ENCODE measurements around the gene LIX1. TPM values are rescaled to one million over a fixed set of nuclear protein-coding genes. Genes with fewer than 3 reads are reported as not detected.
"Not testable (repeated sequence)": the region's sequence is repeated elsewhere in the genome, so short reads cannot be mapped to it uniquely, and the experiment has no call there.

LIX1 gene
- total RNA-seq: not detected in 2 replicates

DNA sequence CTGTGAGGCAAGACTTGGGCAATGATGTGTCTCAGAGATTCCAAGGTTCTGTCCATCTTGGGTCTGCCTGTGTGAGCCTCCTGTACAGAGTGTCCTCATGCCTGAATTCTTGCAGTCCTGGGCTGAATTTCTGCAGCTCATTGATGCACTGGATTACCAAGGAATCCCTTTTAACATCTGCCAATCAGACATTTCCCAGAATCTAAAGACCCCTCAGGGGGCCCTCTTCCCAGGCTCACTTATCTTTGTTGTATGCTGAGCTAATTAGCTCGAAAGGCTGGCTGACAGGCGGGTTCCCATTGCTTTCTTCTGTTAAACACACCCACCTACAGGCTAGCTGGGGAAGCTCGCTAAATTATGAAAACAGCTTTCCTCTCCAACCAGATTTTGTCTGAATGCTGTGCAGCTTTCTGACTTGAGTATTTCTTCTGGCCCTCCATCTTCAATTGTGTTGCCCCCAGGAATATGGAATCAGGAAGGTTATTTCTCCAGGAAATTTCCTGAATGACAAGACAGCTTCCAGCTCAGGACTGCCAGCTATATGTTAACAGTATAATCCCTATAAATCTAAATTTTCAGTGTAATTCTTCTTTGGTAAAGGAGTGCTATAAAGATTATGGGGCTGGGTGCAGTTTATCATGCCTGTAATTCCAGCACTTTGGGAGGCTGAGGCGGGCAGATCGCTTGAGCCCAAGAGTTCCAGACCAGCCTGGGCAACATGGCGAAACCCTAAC, at the start of gene LIX1:
Gene LIX1 (minus strand): TSS at position 91 of the 734 bp plus-strand sequence. CDS start 35 bp downstream, at position 56.
- Mint-ChIP-seq H3K9me3 (no peaks in the 10 kb centered on the region), H3K27me3 (peaks cover 3% of the 10 kb centered on the region), H3K36me3 (ENCODE audit: low read depth) (no peaks in the 10 kb centered on the region), H3K4me3 (no peak within 1 kb of the TSS), H3K27ac (no peak within 1 kb of the TSS), H3K4me1 (no peaks in the 10 kb centered on the region)
- DNase-seq (no peak), ATAC-seq (ENCODE audit: low read depth) (peak; percentile 60)
- intact Hi-C loops (cut with micrococcal nuclease): loop anchor here (1.0 to 5.0 kb wide), 3 partner anchors 95 to 273 kb away; no protein-coding TSS in a partner anchor
- ChIA-PET CTCF (interaction anchor here (0.7 to 5.0 kb wide), 12 partner anchors 9 to 390 kb away, joined by 3 to 58 read pairs (median 4); partner anchors contain the start of gene ERAP1), POLR2A (interaction anchor here (1.0 kb wide), 1 partner anchor 207 kb away, joined by 4 read pairs; the partner anchor contains the start of gene LNPEP)
- TF ChIP-seq, protein P1, sequence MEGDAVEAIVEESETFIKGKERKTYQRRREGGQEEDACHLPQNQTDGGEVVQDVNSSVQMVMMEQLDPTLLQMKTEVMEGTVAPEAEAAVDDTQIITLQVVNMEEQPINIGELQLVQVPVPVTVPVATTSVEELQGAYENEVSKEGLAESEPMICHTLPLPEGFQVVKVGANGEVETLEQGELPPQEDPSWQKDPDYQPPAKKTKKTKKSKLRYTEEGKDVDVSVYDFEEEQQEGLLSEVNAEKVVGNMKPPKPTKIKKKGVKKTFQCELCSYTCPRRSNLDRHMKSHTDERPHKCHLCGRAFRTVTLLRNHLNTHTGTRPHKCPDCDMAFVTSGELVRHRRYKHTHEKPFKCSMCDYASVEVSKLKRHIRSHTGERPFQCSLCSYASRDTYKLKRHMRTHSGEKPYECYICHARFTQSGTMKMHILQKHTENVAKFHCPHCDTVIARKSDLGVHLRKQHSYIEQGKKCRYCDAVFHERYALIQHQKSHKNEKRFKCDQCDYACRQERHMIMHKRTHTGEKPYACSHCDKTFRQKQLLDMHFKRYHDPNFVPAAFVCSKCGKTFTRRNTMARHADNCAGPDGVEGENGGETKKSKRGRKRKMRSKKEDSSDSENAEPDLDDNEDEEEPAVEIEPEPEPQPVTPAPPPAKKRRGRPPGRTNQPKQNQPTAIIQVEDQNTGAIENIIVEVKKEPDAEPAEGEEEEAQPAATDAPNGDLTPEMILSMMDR (IDR thresholded peaks at IDR 0.05): no peak

DNA sequence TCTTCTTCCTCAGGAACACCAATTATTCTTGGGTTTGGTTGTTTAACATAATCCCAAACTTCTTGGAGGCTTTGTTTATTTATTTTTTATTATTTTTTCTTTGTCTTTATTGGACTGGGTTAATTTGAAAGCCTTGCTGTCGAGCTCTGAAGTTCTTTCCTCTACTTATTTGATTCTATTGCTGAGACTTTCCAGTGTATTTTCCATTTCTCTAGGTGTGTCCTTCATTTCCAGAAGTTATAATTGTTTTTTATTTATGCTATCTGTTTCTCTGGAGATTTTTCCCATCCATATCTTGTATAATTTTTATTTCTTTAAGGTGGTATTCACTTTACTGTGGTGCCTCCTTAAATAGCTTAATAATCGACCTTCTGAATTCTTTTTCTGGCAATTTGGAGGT, 49.5 kb upstream of the LIX1 start:
- peaks cover 12% of the 10 kb centered on the region for H3K9me3 Mint-ChIP-seq
- H3K27ac Mint-ChIP-seq: no peak overlapping the region
- CTCF ChIA-PET: no interaction called here
- peaks cover 10% of the 10 kb centered on the region for H3K36me3 Mint-ChIP-seq (ENCODE audit: low read depth)
- H3K27me3 Mint-ChIP-seq: peaks cover 4% of the 10 kb centered on the region
- H3K4me3 Mint-ChIP-seq: no peak overlapping the region
- TF ChIP-seq, protein P1 (IDR thresholded peaks at IDR 0.05): no peak
- peaks cover 18% of the 10 kb centered on the region for H3K4me1 Mint-ChIP-seq
- DNase-seq (no peak), ATAC-seq (ENCODE audit: low read depth) (no peak)
- intact Hi-C loops (cut with micrococcal nuclease): no loop called here
- POLR2A ChIA-PET: no interaction called here

DNA sequence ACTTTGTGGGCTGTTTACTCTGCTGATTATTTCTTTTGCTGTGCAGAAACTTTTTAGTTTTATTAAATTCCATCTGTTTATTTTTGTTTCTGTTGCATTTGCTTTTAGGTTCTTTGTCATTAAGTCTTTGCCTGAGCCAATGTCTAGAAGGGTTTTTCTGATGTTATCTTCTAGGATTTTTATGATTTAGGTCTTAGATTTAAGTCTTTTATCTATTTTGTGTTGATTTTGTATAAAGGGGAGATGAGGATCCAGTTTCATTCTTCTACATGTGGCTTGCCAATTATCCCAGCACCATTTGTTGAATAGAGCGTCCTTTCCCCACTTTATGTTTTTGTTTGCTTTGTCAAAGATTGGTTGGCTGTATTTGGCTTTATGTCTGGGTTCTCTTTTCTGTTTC, 47.1 kb upstream of the LIX1 start:
- Mint-ChIP-seq H3K9me3 (peaks cover 12% of the 10 kb centered on the region), H3K4me1 (peaks cover 16% of the 10 kb centered on the region)
- ATAC-seq (ENCODE audit: low read depth); H3K36me3 Mint-ChIP-seq (ENCODE audit: low read depth); H3K27me3 Mint-ChIP-seq; POLR2A ChIA-PET; DNase-seq; CTCF ChIA-PET; intact Hi-C loops (cut with micrococcal nuclease); H3K27ac Mint-ChIP-seq; H3K4me3 Mint-ChIP-seq: not testable (repeated sequence)

DNA sequence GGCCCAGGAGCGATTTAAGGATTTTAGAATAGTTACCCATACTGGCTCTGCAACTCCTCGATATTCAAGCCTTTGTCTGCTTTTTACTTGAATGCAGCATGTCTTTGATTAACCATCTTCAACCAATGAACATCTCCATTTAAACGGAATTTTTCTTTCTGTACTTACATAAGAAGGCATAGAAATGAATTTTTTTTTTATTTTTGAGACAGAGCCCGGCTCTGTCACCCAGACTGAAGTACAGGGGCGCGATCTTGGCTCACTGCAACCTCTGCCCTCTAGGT, 41.5 kb upstream of the LIX1 start:
- CTCF ChIA-PET: no interaction called here
- H3K9me3 Mint-ChIP-seq: no peaks in the 10 kb centered on the region
- H3K27ac Mint-ChIP-seq: peak overlapping the region; percentile 99
- H3K27me3 Mint-ChIP-seq: no peaks in the 10 kb centered on the region
- POLR2A ChIA-PET: interaction anchor here (0.5 to 1.1 kb wide), 10 partner anchors 47 to 1745 kb away, joined by 3 to 7 read pairs (median 4); partner anchors contain the start of genes CAST, CHD1, ERAP1 and ERAP2
- intact Hi-C loops (cut with micrococcal nuclease): loop anchor here (1.0 to 5.0 kb wide), 13 partner anchors 17 to 1843 kb away; partner anchors contain the start of genes ARSK, CAST, CHD1 and ELL2
- no peak for ATAC-seq (ENCODE audit: low read depth)
- TF ChIP-seq, protein P1 (IDR thresholded peaks at IDR 0.05): no peak
- no peak for DNase-seq
- H3K4me1 Mint-ChIP-seq: peaks cover 34% of the 10 kb centered on the region
- peak overlapping the region; percentile 96 for H3K4me3 Mint-ChIP-seq
- H3K36me3 Mint-ChIP-seq (ENCODE audit: low read depth): peaks cover 28% of the 10 kb centered on the region

DNA sequence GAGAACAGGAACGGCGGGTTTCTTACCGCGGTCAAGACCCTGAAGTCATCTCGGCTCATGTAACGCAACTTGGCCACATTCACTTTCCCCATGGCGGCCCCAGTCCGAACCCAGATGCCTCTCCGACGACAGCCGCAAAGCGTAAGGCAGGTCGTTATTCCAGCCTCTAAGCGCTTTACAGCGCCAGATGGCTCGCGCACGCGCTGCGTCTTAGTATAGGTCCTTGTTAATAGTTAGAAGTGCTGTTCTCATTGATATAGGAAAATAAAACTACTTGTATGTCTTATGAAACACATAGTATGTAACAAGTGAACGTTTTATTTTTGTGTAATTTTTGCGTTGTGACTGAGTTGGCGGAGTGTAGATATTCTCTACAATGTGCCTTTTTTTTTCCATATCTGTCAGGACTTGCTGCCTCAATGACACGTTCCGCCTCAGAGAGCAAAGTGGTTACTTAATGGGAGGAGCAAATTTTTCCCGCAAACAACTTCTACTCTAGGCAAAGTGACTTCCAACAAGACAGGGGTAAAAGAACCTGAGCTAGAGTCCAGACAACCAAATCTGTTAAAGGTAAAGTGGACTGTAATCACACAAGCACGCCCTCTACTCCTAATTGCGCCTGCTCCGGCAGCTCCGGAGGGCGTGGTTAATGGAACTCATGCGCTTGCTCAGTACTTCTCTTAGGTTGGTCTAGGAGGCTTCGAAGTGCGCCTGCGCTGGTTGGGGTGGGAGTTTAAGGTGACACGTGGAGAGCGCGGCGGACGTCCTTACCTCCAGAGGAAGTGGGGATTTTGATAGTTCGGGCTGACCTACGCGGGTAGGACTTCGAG, 40.9 kb upstream of the LIX1 start, which contains the start of gene RIOK2:
Gene RIOK2 (minus strand): TSS at position 148 of the 830 bp plus-strand sequence. CDS start 56 bp downstream, at position 92.
- H3K4me3 Mint-ChIP-seq: peak within 1 kb of the TSS; percentile 96
- no peaks in the 10 kb centered on the region for H3K27me3 Mint-ChIP-seq
- no peaks in the 10 kb centered on the region for H3K9me3 Mint-ChIP-seq
- ChIA-PET CTCF (no interaction called here), POLR2A (interaction anchor here (0.5 to 1.4 kb wide), 13 partner anchors 15 to 1746 kb away, joined by 3 to 7 read pairs (median 3); partner anchors contain the start of genes CAST, CHD1, ERAP1 and ERAP2)
- H3K4me1 Mint-ChIP-seq: peaks cover 34% of the 10 kb centered on the region
- intact Hi-C loops (cut with micrococcal nuclease): loop anchor here (1.0 to 5.0 kb wide), 13 partner anchors 16 to 1844 kb away; partner anchors contain the start of genes ARSK, CAST, CHD1 and ELL2
- TF ChIP-seq, protein P1 (IDR thresholded peaks at IDR 0.05): no peak
- peak; percentile 89 for ATAC-seq (ENCODE audit: low read depth)
- peaks cover 34% of the 10 kb centered on the region for H3K36me3 Mint-ChIP-seq (ENCODE audit: low read depth)
- peak; percentile 78 for DNase-seq
- peak within 1 kb of the TSS; percentile 99 for H3K27ac Mint-ChIP-seq
